DMS53 (cell line): ENCODE results near the gene NPIPB8.
"Not testable (repeated sequence)": the region's sequence is repeated elsewhere in the genome, so short reads cannot be mapped to it uniquely, and the experiment has no call there.

Experiments
- DNase-seq: peaks from one replicate; lab custom pipeline; 2025; lab: John Stamatoyannopoulos, UW

Gene NPIPB8

GRCh38 chr16:28636093-28636823 lies 1.6 kb upstream of the NPIPB8 start:
- not testable (repeated sequence) for DNase-seq

DNA sequence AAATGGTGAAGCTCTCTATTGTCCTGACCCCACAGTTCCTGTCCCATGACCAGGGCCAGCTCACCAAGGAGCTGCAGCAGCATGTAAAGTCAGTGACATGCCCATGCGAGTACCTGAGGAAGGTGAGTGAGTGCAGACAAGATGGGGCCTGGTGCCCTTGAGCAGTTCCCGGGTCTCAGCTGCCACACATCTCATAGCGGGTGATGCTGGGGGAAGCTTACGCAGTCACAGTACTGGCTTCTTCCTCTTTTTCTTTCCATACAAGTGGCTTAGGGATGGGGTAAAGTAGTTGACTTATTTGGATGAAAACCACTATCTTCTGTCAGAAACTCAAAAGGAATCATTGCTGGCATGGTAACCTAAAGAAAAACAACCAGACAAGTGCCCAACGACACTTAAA lies 494 bp downstream of the NPIPB8 start:
- not testable (repeated sequence) for DNase-seq

- DNase-seq: not testable (repeated sequence)
Measured at GRCh38 chr16:28639959-28640358, 2.1 kb downstream of the NPIPB8 start.

GRCh38 chr16:28666264-28666663 lies 28.4 kb downstream of the NPIPB8 start:
- not testable (repeated sequence) for DNase-seq

DNA sequence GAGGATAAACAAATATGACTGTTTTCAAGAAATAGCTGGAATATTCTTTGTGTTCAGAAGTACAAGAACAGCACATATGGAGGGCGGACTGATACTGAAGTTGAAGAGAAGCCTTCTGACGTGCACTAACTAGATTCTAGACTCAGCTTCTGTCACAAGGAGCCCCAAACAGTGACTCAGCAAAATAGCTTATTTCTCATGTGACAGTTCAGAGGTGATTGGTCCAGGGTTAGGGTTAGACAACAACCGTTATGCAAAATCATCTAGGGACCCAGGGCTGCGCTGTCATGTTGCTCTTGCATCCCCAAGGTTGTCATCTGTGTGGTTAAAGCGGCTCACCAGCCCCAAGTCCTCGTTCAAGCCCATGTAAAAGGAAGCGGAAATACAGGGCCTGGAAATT lies 29.6 kb downstream of the NPIPB8 start:
- DNase-seq: not testable (repeated sequence)

DNA sequence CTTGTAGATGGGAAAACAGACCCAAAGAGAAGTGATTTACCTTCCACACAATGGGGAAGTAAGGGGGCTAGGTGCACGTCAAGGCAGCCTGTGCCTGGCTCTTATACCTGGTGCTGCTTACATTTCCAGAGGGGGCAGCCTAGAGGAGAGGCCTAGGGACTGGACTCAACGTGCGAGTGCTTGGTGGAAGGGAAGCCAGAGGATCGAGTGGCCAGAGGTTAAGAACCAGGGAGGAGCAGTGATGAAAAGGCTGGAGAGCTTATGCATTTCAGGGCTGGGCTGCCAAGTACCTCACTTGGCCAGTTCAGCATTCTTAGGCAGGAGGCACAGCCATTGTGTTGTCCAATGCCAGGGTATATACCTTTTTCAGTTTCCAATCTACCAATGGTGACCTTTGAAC lies 30.3 kb downstream of the NPIPB8 start:
- not testable (repeated sequence) for DNase-seq

DNA sequence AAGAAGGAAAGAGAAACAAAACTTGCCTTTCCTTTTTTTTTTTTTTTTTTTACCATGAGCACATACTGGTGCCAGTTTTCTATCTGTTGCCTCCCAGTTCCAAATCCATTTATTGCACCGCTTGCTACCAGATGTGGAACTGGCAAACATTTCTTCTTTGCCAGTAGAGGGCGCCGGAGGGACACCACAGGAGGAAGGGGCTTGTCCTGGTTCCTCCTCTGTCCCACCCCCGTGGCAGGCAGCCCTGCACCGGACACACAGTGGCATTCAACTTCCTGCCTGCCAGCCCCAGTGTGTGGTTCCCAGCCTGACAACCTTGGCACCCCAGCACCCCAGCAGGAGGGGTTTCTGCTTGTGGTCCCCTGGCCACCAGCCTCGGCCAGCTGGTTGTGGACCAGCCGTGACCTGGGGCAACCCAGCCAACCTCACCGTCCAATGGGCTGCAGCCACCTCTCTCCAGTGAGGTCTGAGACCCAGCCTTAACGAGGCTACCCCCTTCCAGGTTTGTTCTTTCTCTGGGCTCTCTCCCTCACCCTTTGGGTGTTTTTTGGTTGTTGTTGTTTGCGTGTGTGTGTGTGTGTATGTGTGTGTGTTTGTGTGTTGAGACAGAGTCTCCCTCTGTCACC lies 50.6 kb downstream of the NPIPB8 start:
- DNase-seq: not testable (repeated sequence)

- DNase-seq: not testable (repeated sequence)
Measured at GRCh38 chr16:28689425-28689824, 51.6 kb downstream of the NPIPB8 start.

- DNase-seq: not testable (repeated sequence)
Measured at GRCh38 chr16:28691722-28692121, 53.9 kb downstream of the NPIPB8 start.

DNA sequence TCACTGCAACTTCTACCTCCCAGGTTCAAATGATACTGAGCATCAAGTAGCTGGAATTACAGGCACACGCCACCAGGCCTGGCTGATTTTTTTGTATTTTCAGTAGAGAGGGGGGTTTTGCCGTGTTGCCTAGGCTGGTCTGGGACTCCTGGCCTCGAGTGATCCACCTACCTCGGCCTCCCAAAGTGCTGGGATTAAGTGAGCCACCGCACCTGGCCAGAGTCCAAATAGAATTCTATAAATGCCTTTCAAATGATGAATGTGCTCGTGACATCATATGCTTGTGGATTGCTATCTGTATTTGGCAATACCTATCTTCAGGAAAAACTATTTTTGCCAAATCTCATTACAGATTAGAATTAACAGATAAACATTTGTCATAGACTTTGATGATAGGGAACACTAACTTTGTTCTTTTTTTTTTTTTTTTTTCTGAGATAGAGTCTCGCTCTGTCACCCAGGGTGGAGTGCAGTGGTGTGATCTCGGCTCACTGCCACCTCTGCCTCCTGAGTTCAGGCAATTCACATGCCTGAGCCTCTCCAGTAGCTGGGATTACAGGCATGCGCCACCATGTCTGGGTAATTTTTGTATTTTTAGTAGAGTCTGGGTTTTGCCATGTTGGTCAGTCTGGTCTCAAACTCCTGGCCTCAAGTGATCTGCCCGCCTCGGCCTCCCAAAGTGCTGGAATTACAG lies 55.5 kb downstream of the NPIPB8 start:
- DNase-seq: not testable (repeated sequence)

GRCh38 chr16:28699792-28700191 lies 61.9 kb downstream of the NPIPB8 start:
- not testable (repeated sequence) for DNase-seq

DNA sequence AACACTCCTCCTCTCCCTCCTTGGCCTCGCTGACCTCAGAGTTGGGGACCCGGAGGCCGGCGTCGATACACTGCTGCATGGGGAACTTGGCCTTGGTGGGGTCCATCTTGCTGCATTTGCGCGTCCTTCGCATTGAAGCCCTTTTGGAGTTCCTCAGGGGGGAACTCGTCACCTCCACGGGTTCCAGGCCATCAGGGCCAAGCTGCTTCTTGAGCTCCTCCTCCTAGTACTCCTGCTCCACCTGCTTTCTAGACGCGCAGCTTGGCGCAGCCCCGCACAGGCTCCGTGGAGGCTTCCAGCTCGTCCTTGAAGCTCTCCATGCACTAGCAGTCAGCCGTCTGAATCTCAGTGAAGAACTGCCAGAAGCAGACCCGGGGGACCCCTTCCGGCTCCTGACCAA lies 62.5 kb downstream of the NPIPB8 start:
- DNase-seq: not testable (repeated sequence)

DNA sequence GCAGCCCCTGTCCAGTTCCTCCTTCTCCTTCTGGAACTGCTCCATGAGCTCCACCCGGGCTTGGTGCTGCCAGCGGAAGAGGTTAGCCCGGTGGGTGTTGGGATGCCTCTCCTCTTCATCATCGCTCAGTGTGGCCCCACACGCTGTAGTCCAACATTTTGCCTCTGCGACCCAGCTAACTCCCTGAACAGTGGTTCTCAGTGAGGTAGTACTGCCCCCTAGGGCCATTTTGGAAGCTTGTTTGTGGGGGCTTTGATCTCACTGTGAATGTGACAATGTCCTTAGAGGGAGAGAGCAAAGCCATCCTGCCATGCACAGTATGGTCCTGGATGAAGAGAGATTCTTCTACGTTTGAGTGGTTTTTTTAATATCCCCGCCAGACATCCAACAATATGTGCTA lies 63.5 kb downstream of the NPIPB8 start:
- not testable (repeated sequence) for DNase-seq

GRCh38 chr16:28704246-28704645 lies 66.4 kb downstream of the NPIPB8 start:
- DNase-seq: not testable (repeated sequence)
